HFFc6 (cell line): Measurements from ENCODE around the gene UBE2L6. TPM values are rescaled to one million over a fixed set of nuclear protein-coding genes. Genes with fewer than 3 reads are reported as not detected.
A peak's percentile ranks its signal among the peaks of the same experiment; 100 is the strongest.

Experiments
- DNase-seq: peaks from one replicate; pipeline ENCODE4 v3.0.0-alpha.2; 2018
- H3K27ac Mint-ChIP-seq: 2 replicates; pipeline ENCODE4 v1.8.0; 2020; ENCODE audit warnings: mild to moderate bottlenecking, mixed read lengths
- H3K27me3 Mint-ChIP-seq: 2 replicates; pipeline ENCODE4 v1.8.0; 2021; ENCODE audit warnings: mild to moderate bottlenecking, moderate library complexity, mixed read lengths; ENCODE audit not compliant: insufficient read depth
- H3K36me3 Mint-ChIP-seq: 2 replicates; pipeline ENCODE4 v1.8.0; 2021; ENCODE audit warnings: low read depth, mixed read lengths
- H3K4me1 Mint-ChIP-seq: 2 replicates; pipeline ENCODE4 v1.8.0; 2020; ENCODE audit warnings: low read depth, mixed read lengths
- H3K4me3 Mint-ChIP-seq: 2 replicates; pipeline ENCODE4 v1.8.0; 2020; ENCODE audit warnings: mild to moderate bottlenecking, moderate library complexity, mixed read lengths
- H3K9me3 Mint-ChIP-seq: 2 replicates; pipeline ENCODE4 v1.8.0; 2020; ENCODE audit warnings: mild to moderate bottlenecking, mixed read lengths
- CTCF ChIP-seq: fragments of 200-600 bp; sonication (generic); IDR thresholded peaks from 2 replicates; pipeline ENCODE4 v1.5.0; 2021; ENCODE audit warnings: antibody characterized with exemption, mild to moderate bottlenecking
- total RNA-seq, 6 experiments: library from RNA; stranded (reverse); fragmentation: NEBNext Ultra II Directional; extraction: Animal tissue kit (Norgen Biotek cat#: 25700); gene quantifications; 2 replicates in 1 of 6; 3 replicates in 5 of 6; pipeline ENCODE4 v1.2.3, GENCODE V29; 2021

Gene UBE2L6
- total RNA-seq, 6 experiments from 2014 or later: 34.1 to 46.5 (median 43.3) TPM

DNA sequence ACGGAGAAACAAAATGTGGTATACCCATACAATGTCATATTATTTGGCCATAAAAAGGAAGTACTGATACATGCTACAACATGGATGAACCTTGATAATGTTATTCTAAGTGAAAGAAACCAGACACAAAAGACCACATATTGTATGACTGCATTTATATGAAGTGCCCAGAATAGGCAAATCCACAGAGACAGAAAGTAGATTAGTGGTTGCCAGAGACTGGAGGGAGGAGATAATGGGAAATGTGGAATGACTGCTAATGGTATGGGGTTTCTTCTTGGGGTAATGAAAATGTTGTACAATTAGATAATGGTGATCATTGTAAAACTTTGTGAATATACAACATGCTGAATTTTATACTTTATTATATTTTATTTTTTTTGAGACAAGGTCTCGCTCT is 46.4 kb downstream of the UBE2L6 start:
- Mint-ChIP-seq H3K4me3 (no peak overlapping the region), H3K27ac (no peak overlapping the region), H3K9me3 (no peaks in the 10 kb centered on the region), H3K4me1 (no peaks in the 10 kb centered on the region), H3K27me3 (peaks cover 3% of the 10 kb centered on the region; the same call in 1 of the 2 replicates), H3K36me3 (peaks cover 9% of the 10 kb centered on the region)
- no peak for TF ChIP-seq CTCF
- no peak for DNase-seq

GRCh38 chr11:57516061-57516443 is 51.4 kb downstream of the UBE2L6 start:
- no peaks in the 10 kb centered on the region for H3K9me3 Mint-ChIP-seq
- no peak overlapping the region for H3K27ac Mint-ChIP-seq
- DNase-seq: no peak
- peak overlapping the region; percentile 97 for H3K4me3 Mint-ChIP-seq
- H3K27me3 Mint-ChIP-seq: no peaks in the 10 kb centered on the region
- no peaks in the 10 kb centered on the region for H3K36me3 Mint-ChIP-seq
- no peaks in the 10 kb centered on the region for H3K4me1 Mint-ChIP-seq
- TF ChIP-seq CTCF: no peak

GRCh38 chr11:57515332-57516060 is 52.0 kb downstream of the UBE2L6 start, which contains the start of gene SLC43A1:
SLC43A1 (minus strand) TSS chr11:57515702; CDS start chr11:57514111, 1,591 bp downstream.
- peak; percentile 21 for DNase-seq
- Mint-ChIP-seq H3K4me3 (peak within 1 kb of the TSS; percentile 97), H3K36me3 (no peaks in the 10 kb centered on the region), H3K9me3 (no peaks in the 10 kb centered on the region), H3K4me1 (no peaks in the 10 kb centered on the region), H3K27me3 (no peaks in the 10 kb centered on the region), H3K27ac (peak within 1 kb of the TSS; percentile 53)
- no peak for TF ChIP-seq CTCF

GRCh38 chr11:57514538-57515331 is 52.7 kb downstream of the UBE2L6 start:
- peak overlapping the region; percentile 97 for H3K4me3 Mint-ChIP-seq
- no peaks in the 10 kb centered on the region for H3K27me3 Mint-ChIP-seq
- TF ChIP-seq CTCF: no peak
- 0 out of 2 replicates have a peak overlapping the region, but pooled peaks have one; percentile 24 for H3K27ac Mint-ChIP-seq
- H3K4me1 Mint-ChIP-seq: no peaks in the 10 kb centered on the region
- H3K9me3 Mint-ChIP-seq: no peaks in the 10 kb centered on the region
- no peak for DNase-seq
- H3K36me3 Mint-ChIP-seq: no peaks in the 10 kb centered on the region

- no peaks in the 10 kb centered on the region for H3K27me3 Mint-ChIP-seq
- no peak for TF ChIP-seq CTCF
- H3K36me3 Mint-ChIP-seq: no peaks in the 10 kb centered on the region
- H3K9me3 Mint-ChIP-seq: no peaks in the 10 kb centered on the region
- no peaks in the 10 kb centered on the region for H3K4me1 Mint-ChIP-seq
- no peak overlapping the region for H3K27ac Mint-ChIP-seq
- H3K4me3 Mint-ChIP-seq: peak overlapping the region; percentile 97
- DNase-seq: no peak
These were observed 53.4 kb downstream of the UBE2L6 start for GRCh38 chr11:57513911-57514537.
